Activated CD4-positive, alpha-beta memory T cell treated with anti-CD3 and anti-CD28 coated beads for 36 hours (primary cell): ENCODE measurements around the gene OXSM. TPM values are rescaled to one million over a fixed set of nuclear protein-coding genes. Genes with fewer than 3 reads are reported as not detected.

Experiments used
- CTCF ChIA-PET: fragments of 350-600 bp; sonication (Branson Sonifier 250); formaldehyde crosslinking; loops from one replicate; lab custom pipeline; 2021; ENCODE audit warnings: antibody characterized with exemption, inconsistent platforms; lab: Charles Lee
- POLR2A ChIA-PET: fragments of 350-600 bp; sonication (Branson Sonifier 250); formaldehyde crosslinking; loops from one replicate; lab custom pipeline; 2021; ENCODE audit warnings: antibody characterized with exemption; lab: Charles Lee
- DNase-seq: peaks from one replicate; pipeline ENCODE4 v3.0.0-alpha.2; 2020
- H3K27ac Mint-ChIP-seq: one replicate; pipeline ENCODE4 v1.8.0; 2021; ENCODE audit warnings: mixed read lengths
- H3K27me3 Mint-ChIP-seq: one replicate; pipeline ENCODE4 v1.8.0; 2021; ENCODE audit warnings: mixed read lengths
- H3K36me3 Mint-ChIP-seq: one replicate; pipeline ENCODE4 v1.8.0; 2021; ENCODE audit warnings: mixed read lengths
- H3K4me1 Mint-ChIP-seq: one replicate; pipeline ENCODE4 v1.8.0; 2021; ENCODE audit warnings: low read depth, mixed read lengths
- H3K4me3 Mint-ChIP-seq: one replicate; pipeline ENCODE4 v1.8.0; 2021; ENCODE audit warnings: mild to moderate bottlenecking, mixed read lengths
- H3K9me3 Mint-ChIP-seq: one replicate; pipeline ENCODE4 v1.8.0; 2021; ENCODE audit warnings: mixed read lengths
- intact Hi-C: fragments of 100-400 bp; cut with micrococcal nuclease; formaldehyde crosslinking; loops from one replicate; pipeline ENCODE4 v1.15.1; 2023
- total RNA-seq, 2 experiments: library from RNA; stranded (reverse); gene quantifications; one replicate each; pipeline ENCODE4 v1.2.3, GENCODE V29; 2021

The OXSM gene
- total RNA-seq, 2 experiments from 2014 or later, result 15.1 to 16.1 TPM

DNA sequence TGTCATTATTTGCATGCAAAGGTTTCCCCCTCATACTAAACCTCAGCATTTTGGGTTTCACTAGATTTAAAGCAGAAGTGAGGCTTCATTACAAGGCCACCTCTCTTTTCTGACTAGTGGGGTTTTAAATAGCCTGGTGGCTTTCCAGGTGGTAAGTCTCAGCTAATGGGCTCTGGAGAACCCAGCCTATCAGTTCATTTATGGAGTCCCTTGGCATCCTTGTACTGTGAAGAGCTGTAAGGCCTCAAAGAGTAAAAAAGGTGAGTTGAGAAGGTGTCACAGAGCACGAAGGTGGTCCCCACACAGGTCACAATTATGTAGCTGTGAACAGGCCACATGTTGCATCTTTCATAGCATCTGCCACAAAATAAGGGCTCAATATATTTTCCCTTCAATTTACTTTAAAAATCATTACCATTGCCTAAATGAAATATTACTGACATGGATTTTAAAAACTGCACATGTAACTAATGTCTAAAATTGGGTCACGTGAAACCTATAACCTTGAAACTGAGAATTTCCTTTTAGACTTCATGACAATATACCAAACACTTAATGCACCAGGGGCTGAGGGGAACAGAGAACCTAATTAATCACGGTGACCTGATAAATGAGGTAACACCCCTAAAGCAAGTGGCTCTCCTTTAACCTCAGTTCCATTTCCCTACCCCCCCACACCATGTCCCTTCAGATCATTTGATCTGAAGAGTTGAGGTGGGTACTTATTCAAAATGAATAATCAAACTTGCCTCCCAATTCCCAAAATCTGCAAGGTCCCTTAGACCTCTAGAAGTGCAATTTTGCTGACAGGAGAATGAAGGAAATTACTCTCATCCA, 7.9 kb upstream of the OXSM start:
- Mint-ChIP-seq H3K27ac (peak overlapping the region; percentile 83), H3K4me3 (peak overlapping the region; percentile 87), H3K4me1 (peaks cover 50% of the 10 kb centered on the region), H3K9me3 (no peaks in the 10 kb centered on the region), H3K36me3 (peaks cover 17% of the 10 kb centered on the region), H3K27me3 (no peaks in the 10 kb centered on the region)
- intact Hi-C loops, result loop anchor here (1.0 to 10.0 kb wide), 6 partner anchors 8 to 1865 kb away; partner anchors contain the start of genes NKIRAS1, NR1D2, OXSM and RPL15
- no peak for DNase-seq
- CTCF ChIA-PET, result no interaction called here
- POLR2A ChIA-PET, result no interaction called here

DNA sequence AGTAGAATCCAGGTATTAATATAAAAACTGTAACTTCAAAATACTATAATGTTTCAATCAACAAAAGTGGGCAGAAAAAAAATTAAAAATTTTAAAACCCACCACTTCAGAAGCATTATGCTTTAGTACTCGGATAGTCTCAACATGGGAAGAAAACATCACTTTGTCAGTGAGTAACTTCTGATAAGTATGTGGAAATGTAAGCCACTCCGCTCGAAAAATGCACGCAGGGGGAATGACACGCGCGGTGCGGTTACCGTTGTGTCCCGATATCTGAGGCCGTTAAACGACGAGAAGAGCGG, 7.3 kb upstream of the OXSM start:
- no peaks in the 10 kb centered on the region for H3K27me3 Mint-ChIP-seq
- peaks cover 13% of the 10 kb centered on the region for H3K36me3 Mint-ChIP-seq
- DNase-seq, result no peak
- ChIA-PET POLR2A (interaction anchor here (1.1 to 1.3 kb wide), 2 partner anchors 16 to 119 kb away, joined by 3 to 8 read pairs; no protein-coding TSS in a partner anchor), CTCF (interaction anchor here (1.0 to 1.3 kb wide), 2 partner anchors 74 to 134 kb away, joined by 4 read pairs; no protein-coding TSS in a partner anchor)
- peaks cover 48% of the 10 kb centered on the region for H3K4me1 Mint-ChIP-seq
- peak overlapping the region; percentile 87 for H3K4me3 Mint-ChIP-seq
- H3K9me3 Mint-ChIP-seq, result no peaks in the 10 kb centered on the region
- peak overlapping the region; percentile 83 for H3K27ac Mint-ChIP-seq
- intact Hi-C loops, result loop anchor here (1.0 to 10.0 kb wide), 6 partner anchors 8 to 1865 kb away; partner anchors contain the start of genes NKIRAS1, NR1D2, OXSM and RPL15

DNA sequence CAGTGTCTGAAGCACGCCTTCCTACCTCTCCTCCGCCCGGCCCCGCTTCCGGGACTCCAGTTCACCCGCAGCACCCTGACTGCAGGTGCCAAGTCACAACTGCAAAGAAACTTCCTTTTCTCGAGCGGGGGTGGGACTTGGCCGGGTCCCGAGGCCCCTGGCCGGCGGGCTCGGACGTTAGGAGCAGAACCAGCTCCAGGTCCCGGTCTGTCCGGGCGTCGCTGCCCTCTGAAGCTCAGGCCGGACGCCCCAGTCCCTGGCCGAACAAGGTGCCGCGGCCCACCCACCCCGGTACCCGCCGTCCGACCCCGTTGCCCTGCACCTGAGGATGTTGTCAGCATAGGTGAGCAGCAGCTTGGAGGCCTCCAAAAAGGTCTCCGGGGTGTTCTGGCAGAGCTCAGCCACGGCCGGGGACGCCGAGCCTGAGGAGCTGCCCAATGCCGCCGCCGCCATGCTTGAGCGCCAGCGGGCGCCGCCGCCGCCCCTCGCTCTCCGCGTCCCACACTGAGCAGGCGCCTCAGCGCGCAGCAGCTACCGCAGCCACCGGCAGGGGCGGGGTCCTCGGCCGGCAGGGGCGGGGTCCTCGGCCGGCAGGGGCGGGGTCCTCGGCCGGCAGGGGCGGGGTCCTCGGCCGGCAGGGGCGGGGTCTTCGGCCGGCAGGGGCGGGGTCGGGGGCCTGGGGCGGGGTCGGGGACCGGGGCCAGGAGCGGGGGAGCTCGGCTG, 6.8 kb upstream of the OXSM start, which contains the start of gene NGLY1:
NGLY1 (minus strand) TSS at position 506 of the 723 bp plus-strand sequence; CDS start at position 453, 53 bp downstream.
- Mint-ChIP-seq H3K27ac (peak within 1 kb of the TSS; percentile 83), H3K27me3 (no peaks in the 10 kb centered on the region), H3K36me3 (peaks cover 8% of the 10 kb centered on the region), H3K4me1 (peaks cover 46% of the 10 kb centered on the region), H3K9me3 (no peaks in the 10 kb centered on the region), H3K4me3 (peak within 1 kb of the TSS; percentile 87)
- intact Hi-C loops, result loop anchor here (1.0 to 10.0 kb wide), 7 partner anchors 7 to 1866 kb away; partner anchors contain the start of genes NKIRAS1, NR1D2, OXSM and RPL15
- POLR2A ChIA-PET, result interaction anchor here (0.8 to 1.4 kb wide), 6 partner anchors 17 to 1865 kb away, joined by 3 to 8 read pairs (median 3); no protein-coding TSS in a partner anchor
- CTCF ChIA-PET, result interaction anchor here (1.0 to 1.3 kb wide), 2 partner anchors 74 to 135 kb away, joined by 4 read pairs; no protein-coding TSS in a partner anchor
- DNase-seq, result peak; percentile 89

DNA sequence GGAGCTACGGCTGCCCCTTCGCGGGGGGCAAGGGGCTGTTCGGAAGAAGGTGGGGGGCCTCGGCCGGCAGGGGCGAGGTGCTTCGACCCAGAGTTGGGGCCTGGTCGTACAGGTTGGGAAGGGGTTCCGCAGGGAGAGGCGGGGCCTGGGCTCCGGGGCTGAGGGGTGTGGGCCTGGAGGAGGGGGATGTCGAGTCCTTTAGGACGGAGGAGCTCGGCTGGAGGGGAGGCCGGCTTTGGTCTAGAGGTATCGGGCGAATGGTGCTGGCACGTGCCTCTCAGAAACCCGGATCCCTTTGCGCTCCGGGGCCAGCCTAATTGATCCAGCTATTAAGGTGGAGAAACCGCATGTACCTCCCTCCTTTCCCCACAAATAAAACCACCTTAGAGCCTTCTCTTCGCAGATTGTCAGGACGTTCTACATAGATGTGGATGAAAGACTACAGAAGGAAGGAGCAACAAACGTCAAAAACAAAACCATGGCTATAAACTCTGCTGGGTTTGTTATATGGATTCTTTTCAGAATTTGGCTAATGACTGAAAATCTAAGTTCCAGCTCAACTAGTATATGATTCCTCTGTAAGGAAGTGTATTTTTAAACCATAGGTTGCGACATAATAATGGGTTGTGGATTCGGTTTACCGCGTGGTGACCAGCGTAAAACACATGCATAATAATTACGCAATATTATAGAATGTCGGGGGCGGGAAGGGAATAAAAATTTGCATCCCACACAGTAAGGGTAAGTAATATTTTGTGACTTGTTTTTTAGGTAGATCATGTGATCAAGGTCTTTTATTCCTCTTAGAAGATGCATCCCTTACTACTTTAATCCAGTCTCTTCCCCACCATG, 6.0 kb upstream of the OXSM start:
- Mint-ChIP-seq H3K4me1 (peaks cover 46% of the 10 kb centered on the region), H3K36me3 (peaks cover 3% of the 10 kb centered on the region), H3K27me3 (no peaks in the 10 kb centered on the region), H3K9me3 (no peaks in the 10 kb centered on the region), H3K4me3 (peak overlapping the region; percentile 78), H3K27ac (peak overlapping the region; percentile 69)
- intact Hi-C loops, result loop anchor here (1.0 to 10.0 kb wide), 5 partner anchors 33 to 1867 kb away; partner anchors contain the start of genes NKIRAS1, NR1D2, RPL15 and TOP2B
- CTCF ChIA-PET, result interaction anchor here (1.0 to 1.3 kb wide), 3 partner anchors 19 to 136 kb away, joined by 3 to 4 read pairs (median 4); no protein-coding TSS in a partner anchor
- DNase-seq, result no peak
- POLR2A ChIA-PET, result interaction anchor here (0.8 to 1.4 kb wide), 6 partner anchors 17 to 1866 kb away, joined by 3 to 8 read pairs (median 3); no protein-coding TSS in a partner anchor

DNA sequence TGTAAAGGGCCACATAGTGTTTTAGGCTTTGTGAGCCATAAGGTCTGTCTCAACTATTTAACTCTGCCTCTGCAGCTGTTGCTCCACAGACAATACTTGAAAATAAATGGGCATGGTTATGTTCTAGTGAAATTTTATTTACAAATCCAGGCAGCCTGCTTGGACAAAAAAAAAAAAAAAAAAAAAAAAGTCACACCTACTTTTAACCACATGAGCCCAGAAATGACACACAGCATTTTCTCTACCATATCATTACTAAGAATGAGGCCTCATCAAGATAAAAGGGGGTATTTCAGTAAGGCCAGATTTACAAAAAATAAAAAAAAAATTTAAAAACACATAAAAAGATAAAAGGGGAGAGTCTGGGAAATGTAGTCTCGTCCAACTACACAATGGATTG, 4.9 kb upstream of the OXSM start:
- Mint-ChIP-seq H3K27me3 (no peaks in the 10 kb centered on the region), H3K4me1 (peaks cover 53% of the 10 kb centered on the region), H3K9me3 (no peaks in the 10 kb centered on the region), H3K27ac (peak overlapping the region; percentile 1), H3K36me3 (peaks cover 3% of the 10 kb centered on the region), H3K4me3 (peak overlapping the region; percentile 78)
- no peak for DNase-seq
- ChIA-PET CTCF (interaction anchor here (1.2 kb wide), 1 partner anchor 20 kb away, joined by 3 read pairs; no protein-coding TSS in a partner anchor), POLR2A (no interaction called here)
- intact Hi-C loops, result loop anchor here (5.0 to 10.0 kb wide), 4 partner anchors 32 to 1868 kb away; partner anchors contain the start of genes NKIRAS1, NR1D2 and RPL15

DNA sequence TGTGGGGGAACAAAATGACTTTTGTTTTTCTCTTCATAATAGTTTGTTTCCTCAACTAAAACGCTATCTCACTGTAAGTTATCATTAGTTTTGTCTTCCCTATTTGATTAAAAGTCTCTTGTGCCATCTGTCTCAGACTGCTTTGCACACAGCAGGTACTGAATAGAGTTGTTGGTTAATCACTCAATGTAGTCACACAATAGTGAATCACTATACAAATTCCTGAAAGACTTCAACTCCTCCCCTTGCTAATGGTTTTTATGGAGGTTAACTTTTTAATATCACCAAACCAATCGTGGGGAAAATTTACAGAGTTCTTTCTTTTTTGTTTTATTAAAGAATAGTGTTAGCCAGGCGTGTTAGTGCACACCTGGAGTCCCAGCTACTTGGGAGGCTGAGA, 4.1 kb upstream of the OXSM start:
- Mint-ChIP-seq H3K4me1 (peaks cover 48% of the 10 kb centered on the region), H3K27ac (no peak overlapping the region), H3K27me3 (no peaks in the 10 kb centered on the region), H3K36me3 (peaks cover 4% of the 10 kb centered on the region), H3K9me3 (no peaks in the 10 kb centered on the region), H3K4me3 (peak overlapping the region; percentile 7)
- CTCF ChIA-PET, result no interaction called here
- no peak for DNase-seq
- intact Hi-C loops, result loop anchor here (10.0 kb wide), 1 partner anchor 1841 kb away; the partner anchor contains the start of gene NR1D2
- POLR2A ChIA-PET, result no interaction called here

DNA sequence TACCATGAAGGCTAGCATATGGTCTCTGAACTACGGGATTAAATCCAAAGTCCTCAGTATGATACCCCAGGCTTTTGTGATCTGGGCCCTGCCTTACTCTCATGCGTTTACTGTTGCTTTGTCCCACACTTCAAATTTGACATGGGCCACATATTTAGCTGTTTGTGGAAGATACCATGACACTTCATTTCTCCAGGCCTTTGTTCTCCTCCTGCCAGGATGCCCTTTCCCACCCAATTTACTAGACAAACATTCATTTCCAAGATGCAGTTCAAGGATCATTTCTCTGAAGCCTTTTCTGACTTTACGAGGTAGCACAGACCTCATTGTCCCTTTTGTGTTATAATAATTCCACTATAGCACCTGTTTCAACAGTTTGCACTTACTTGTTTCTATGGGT, 2.2 kb upstream of the OXSM start:
- Mint-ChIP-seq H3K36me3 (peaks cover 3% of the 10 kb centered on the region), H3K9me3 (no peaks in the 10 kb centered on the region), H3K27ac (no peak overlapping the region), H3K4me1 (peaks cover 49% of the 10 kb centered on the region), H3K4me3 (no peak overlapping the region), H3K27me3 (no peaks in the 10 kb centered on the region)
- ChIA-PET POLR2A (no interaction called here), CTCF (no interaction called here)
- intact Hi-C loops, result loop anchor here (10.0 kb wide), 1 partner anchor 1843 kb away; the partner anchor contains the start of gene NR1D2
- DNase-seq, result no peak

DNA sequence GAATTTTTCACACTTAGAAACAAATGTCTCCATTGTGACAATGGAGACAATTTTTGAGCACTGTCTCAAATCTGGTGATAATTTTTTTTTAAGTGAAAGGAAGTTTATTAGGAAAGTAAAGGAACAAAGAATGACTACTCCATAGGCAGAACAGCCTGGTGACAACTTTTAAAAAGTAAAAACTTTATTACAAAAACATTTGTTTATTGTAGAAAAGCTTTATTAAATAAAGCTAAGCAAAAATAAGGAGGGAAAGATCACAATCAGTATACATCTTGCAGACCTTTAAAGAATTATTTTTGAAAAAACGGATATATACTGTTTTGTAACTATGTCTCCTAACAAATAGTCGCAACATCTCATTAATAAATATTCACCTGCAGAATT, 688 bp upstream of the OXSM start:
- Mint-ChIP-seq H3K27ac (peak overlapping the region; percentile 92), H3K36me3 (peaks cover 7% of the 10 kb centered on the region), H3K4me3 (peak overlapping the region; percentile 94), H3K27me3 (no peaks in the 10 kb centered on the region), H3K9me3 (no peaks in the 10 kb centered on the region), H3K4me1 (peaks cover 51% of the 10 kb centered on the region)
- intact Hi-C loops, result loop anchor here (10.0 kb wide), 1 partner anchor 1844 kb away; the partner anchor contains the start of gene NR1D2
- POLR2A ChIA-PET, result interaction anchor here (1.0 kb wide), 1 partner anchor 10 kb away, joined by 3 read pairs; no protein-coding TSS in a partner anchor
- no peak for DNase-seq
- CTCF ChIA-PET, result interaction anchor here (0.8 to 1.5 kb wide), 4 partner anchors 12 to 141 kb away, joined by 3 to 8 read pairs (median 4); no protein-coding TSS in a partner anchor

DNA sequence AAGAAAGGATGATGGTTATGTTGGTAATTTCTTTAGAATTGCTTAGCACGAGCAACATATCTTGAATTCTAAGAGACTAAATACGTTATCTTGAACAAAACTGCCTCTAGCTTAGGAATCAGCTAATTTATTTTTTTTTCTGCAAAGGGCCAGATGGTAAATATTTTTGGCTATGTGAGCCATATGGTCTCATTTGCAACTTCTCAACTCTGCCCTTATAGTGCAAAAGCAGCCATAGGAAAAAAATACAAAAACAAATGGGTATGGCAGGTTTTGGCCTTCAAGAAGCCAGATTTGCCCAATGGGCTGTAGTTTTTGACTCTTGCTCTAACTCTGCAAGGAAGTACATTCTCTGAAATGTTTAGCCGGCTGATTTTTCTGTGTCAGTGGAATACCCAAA, 11.9 kb downstream of the OXSM start:
- no peak overlapping the region for H3K4me3 Mint-ChIP-seq
- no peaks in the 10 kb centered on the region for H3K9me3 Mint-ChIP-seq
- intact Hi-C loops, result no loop called here
- H3K27ac Mint-ChIP-seq, result no peak overlapping the region
- no peaks in the 10 kb centered on the region for H3K4me1 Mint-ChIP-seq
- DNase-seq, result no peak
- POLR2A ChIA-PET, result no interaction called here
- H3K36me3 Mint-ChIP-seq, result no peaks in the 10 kb centered on the region
- CTCF ChIA-PET, result interaction anchor here (0.6 kb wide), 1 partner anchor 15 kb away, joined by 3 read pairs; no protein-coding TSS in a partner anchor
- peaks cover 7% of the 10 kb centered on the region for H3K27me3 Mint-ChIP-seq

DNA sequence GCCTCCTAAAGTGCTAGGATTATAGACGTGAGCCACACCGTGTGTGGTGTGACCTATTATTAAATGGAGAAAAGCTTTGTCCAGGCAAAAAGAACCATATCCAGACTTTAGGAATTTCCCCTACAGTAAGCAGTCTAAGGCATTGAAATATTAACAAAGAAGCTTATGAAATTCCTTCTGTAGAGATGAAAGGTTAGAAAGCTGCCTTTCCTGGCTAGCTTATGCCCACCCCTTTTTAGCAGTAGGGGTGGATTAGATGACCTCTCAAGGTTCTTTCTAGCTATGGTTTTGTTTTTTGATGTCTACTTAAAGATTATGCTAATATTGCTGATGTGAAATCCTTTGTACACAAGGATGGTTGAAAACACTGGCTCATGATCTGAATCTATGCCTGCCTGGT, 13.9 kb downstream of the OXSM start:
- ChIA-PET CTCF (no interaction called here), POLR2A (no interaction called here)
- H3K9me3 Mint-ChIP-seq, result no peaks in the 10 kb centered on the region
- intact Hi-C loops, result no loop called here
- peaks cover 7% of the 10 kb centered on the region for H3K27me3 Mint-ChIP-seq
- H3K27ac Mint-ChIP-seq, result no peak overlapping the region
- no peak overlapping the region for H3K4me3 Mint-ChIP-seq
- H3K4me1 Mint-ChIP-seq, result no peaks in the 10 kb centered on the region
- no peaks in the 10 kb centered on the region for H3K36me3 Mint-ChIP-seq
- no peak for DNase-seq

DNA sequence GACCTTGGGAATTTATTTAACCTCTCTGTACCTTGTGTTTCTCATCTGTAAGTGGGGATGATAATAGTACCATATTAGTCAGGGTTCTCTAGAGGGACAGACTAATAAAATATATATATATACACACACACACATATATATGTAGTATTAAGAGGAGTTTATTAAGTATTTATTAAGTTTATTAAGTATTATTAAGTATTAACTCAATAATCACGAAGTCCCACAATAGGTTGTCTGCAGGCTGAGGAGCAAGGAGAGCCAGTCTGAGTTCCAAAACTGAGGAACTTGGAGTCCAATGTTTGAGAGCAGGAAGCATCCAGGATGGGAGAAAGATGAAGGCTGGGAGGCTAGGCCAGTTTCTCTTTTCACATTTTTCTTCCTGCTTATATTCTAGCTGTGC, 14.8 kb downstream of the OXSM start:
- no peak overlapping the region for H3K4me3 Mint-ChIP-seq
- H3K36me3 Mint-ChIP-seq, result no peaks in the 10 kb centered on the region
- H3K9me3 Mint-ChIP-seq, result no peaks in the 10 kb centered on the region
- no peak overlapping the region for H3K27ac Mint-ChIP-seq
- POLR2A ChIA-PET, result no interaction called here
- H3K27me3 Mint-ChIP-seq, result peaks cover 9% of the 10 kb centered on the region
- DNase-seq, result no peak
- intact Hi-C loops, result no loop called here
- CTCF ChIA-PET, result no interaction called here
- no peaks in the 10 kb centered on the region for H3K4me1 Mint-ChIP-seq
